ENCODE measurements around the gene ZNF202. TPM values are rescaled to one million over a fixed set of nuclear protein-coding genes. Genes with fewer than 3 reads are reported as not detected.
"Not testable (repeated sequence)": the region's sequence is repeated elsewhere in the genome, so short reads cannot be mapped to it uniquely, and the experiment has no call there.

The ZNF202 gene
- total RNA-seq, 1 experiment from 2014 or later: 7.4 TPM

DNA sequence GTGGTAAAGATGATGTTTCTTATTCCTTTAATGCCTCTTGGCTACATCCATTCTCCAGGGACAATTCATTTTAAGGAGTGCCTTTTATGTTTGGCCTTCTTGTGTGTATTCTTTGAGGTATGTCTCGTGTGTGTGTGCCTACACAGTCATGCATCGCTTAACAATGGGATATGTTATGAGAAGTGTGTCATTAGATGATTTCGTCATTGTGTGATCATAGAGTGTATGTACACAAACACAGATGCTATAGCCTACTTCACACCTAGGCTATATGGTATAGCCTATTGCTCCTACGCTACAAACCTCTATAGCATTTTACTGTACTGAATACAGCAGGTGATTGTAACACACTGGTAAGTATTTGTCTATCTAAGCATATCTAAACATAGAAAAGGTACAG, 23.0 kb downstream of the ZNF202 start:
- no peaks in the 10 kb centered on the region for H3K79me2 ChIP-seq (ENCODE audit: low read depth)
- no TSS peak for BruUV-seq (replicated peaks)
- no peak overlapping the region for H2AFZ ChIP-seq
- no peaks in the 10 kb centered on the region for H3K36me3 ChIP-seq (ENCODE audit: low read depth)
- no peaks in the 10 kb centered on the region for H3F3A ChIP-seq (ENCODE audit: insufficient read depth, low read depth)
- no peak overlapping the region for H3K4me2 ChIP-seq
- CTCF ChIA-PET: no interaction called here
- POLR2A ChIA-PET (ENCODE audit: unreplicated experiment): no interaction called here
- H3K4me3 ChIP-seq: no peak overlapping the region
- H3K9me3 ChIP-seq (ENCODE audit: insufficient read depth, low read depth): no peaks in the 10 kb centered on the region
- H4K20me1 ChIP-seq (ENCODE audit: insufficient read depth): no peaks in the 10 kb centered on the region
- no peak overlapping the region for H3K27ac ChIP-seq
- H3K9me2 ChIP-seq (ENCODE audit: insufficient read depth): no peaks in the 10 kb centered on the region; the same call in 1 of the 2 replicates
- peaks cover 35% of the 10 kb centered on the region for H3K27me3 ChIP-seq (ENCODE audit: insufficient read depth, low read depth)
- TF ChIP-seq, protein P1, sequence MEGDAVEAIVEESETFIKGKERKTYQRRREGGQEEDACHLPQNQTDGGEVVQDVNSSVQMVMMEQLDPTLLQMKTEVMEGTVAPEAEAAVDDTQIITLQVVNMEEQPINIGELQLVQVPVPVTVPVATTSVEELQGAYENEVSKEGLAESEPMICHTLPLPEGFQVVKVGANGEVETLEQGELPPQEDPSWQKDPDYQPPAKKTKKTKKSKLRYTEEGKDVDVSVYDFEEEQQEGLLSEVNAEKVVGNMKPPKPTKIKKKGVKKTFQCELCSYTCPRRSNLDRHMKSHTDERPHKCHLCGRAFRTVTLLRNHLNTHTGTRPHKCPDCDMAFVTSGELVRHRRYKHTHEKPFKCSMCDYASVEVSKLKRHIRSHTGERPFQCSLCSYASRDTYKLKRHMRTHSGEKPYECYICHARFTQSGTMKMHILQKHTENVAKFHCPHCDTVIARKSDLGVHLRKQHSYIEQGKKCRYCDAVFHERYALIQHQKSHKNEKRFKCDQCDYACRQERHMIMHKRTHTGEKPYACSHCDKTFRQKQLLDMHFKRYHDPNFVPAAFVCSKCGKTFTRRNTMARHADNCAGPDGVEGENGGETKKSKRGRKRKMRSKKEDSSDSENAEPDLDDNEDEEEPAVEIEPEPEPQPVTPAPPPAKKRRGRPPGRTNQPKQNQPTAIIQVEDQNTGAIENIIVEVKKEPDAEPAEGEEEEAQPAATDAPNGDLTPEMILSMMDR (conservative IDR thresholded peaks at IDR 0.05): no peak
- TF ChIP-seq EZH2 (IDR thresholded peaks at IDR 0.05; ENCODE audit: low read depth): no peak
- H3K4me1 ChIP-seq (replicated peaks; ENCODE audit: insufficient read depth): no peaks in the 10 kb centered on the region
- intact Hi-C loops (cut with micrococcal nuclease; ENCODE audit: unreplicated experiment): no loop called here
- no peak for DNase-seq

DNA sequence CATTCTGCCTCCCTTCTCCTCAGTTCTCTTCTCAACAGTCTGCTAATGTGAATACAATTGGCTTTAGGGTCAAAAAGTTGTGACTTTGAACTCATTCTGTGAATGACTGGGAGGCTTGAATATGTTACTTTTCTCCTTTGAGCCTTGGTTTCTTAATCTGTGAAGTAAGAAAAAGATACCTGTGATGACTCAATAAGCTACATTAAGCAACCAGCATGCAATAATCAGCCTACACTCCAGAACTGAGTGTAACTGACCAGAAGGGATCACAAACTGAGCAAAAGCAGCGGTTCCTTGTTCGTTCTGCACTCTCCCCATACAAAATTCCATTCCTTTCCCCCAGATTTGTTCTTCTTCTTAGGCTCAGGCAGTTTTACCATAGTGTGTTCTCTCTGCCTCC, 23.4 kb downstream of the ZNF202 start:
- H3K4me2 ChIP-seq: no peak overlapping the region
- CTCF ChIA-PET: no interaction called here
- no TSS peak for BruUV-seq (replicated peaks)
- intact Hi-C loops (cut with micrococcal nuclease; ENCODE audit: unreplicated experiment): no loop called here
- no peak overlapping the region for H2AFZ ChIP-seq
- POLR2A ChIA-PET (ENCODE audit: unreplicated experiment): no interaction called here
- no peak overlapping the region for H3K4me3 ChIP-seq
- no peak for DNase-seq
- peaks cover 35% of the 10 kb centered on the region for H3K27me3 ChIP-seq (ENCODE audit: insufficient read depth, low read depth)
- H3K27ac ChIP-seq: no peak overlapping the region
- H3F3A ChIP-seq (ENCODE audit: insufficient read depth, low read depth): no peaks in the 10 kb centered on the region
- no peaks in the 10 kb centered on the region for H3K9me3 ChIP-seq (ENCODE audit: insufficient read depth, low read depth)
- no peaks in the 10 kb centered on the region for H3K4me1 ChIP-seq (replicated peaks; ENCODE audit: insufficient read depth)
- H3K79me2 ChIP-seq (ENCODE audit: low read depth): no peaks in the 10 kb centered on the region
- no peaks in the 10 kb centered on the region; the same call in 1 of the 2 replicates for H3K9me2 ChIP-seq (ENCODE audit: insufficient read depth)
- no peaks in the 10 kb centered on the region for H3K36me3 ChIP-seq (ENCODE audit: low read depth)
- H4K20me1 ChIP-seq (ENCODE audit: insufficient read depth): no peaks in the 10 kb centered on the region
- TF ChIP-seq, protein P1 (conservative IDR thresholded peaks at IDR 0.05): no peak
- TF ChIP-seq EZH2 (IDR thresholded peaks at IDR 0.05; ENCODE audit: low read depth): no peak

DNA sequence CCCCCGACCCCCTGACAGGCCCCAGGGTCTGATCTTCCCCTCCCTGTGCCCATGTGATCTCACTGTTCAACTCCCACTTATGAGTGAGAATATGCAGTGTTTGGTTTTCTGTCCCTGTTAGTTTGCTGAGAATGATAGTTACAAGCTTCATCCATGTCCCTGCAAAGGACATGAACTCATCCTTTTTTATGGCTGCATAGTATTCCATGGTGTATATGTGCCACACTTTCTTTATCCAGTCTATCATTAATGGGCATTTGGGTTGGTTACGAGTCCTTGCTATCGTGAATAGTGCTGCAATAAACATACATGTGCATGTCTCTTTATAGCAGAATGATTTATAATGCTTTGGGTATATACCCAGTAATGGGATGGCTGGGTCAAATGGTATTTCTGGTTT, 28.8 kb downstream of the ZNF202 start:
- H3K27ac ChIP-seq; H3K9me2 ChIP-seq (ENCODE audit: insufficient read depth); H3K4me3 ChIP-seq; H3K9me3 ChIP-seq (ENCODE audit: insufficient read depth, low read depth); DNase-seq; H3F3A ChIP-seq (ENCODE audit: insufficient read depth, low read depth); H3K4me2 ChIP-seq; H2AFZ ChIP-seq; POLR2A ChIA-PET (ENCODE audit: unreplicated experiment); H3K4me1 ChIP-seq (replicated peaks; ENCODE audit: insufficient read depth); H3K79me2 ChIP-seq (ENCODE audit: low read depth); intact Hi-C loops (cut with micrococcal nuclease; ENCODE audit: unreplicated experiment); H3K36me3 ChIP-seq (ENCODE audit: low read depth); BruUV-seq (replicated peaks); H4K20me1 ChIP-seq (ENCODE audit: insufficient read depth); CTCF ChIA-PET: not testable (repeated sequence)
- H3K27me3 ChIP-seq (ENCODE audit: insufficient read depth, low read depth): peaks cover 40% of the 10 kb centered on the region

DNA sequence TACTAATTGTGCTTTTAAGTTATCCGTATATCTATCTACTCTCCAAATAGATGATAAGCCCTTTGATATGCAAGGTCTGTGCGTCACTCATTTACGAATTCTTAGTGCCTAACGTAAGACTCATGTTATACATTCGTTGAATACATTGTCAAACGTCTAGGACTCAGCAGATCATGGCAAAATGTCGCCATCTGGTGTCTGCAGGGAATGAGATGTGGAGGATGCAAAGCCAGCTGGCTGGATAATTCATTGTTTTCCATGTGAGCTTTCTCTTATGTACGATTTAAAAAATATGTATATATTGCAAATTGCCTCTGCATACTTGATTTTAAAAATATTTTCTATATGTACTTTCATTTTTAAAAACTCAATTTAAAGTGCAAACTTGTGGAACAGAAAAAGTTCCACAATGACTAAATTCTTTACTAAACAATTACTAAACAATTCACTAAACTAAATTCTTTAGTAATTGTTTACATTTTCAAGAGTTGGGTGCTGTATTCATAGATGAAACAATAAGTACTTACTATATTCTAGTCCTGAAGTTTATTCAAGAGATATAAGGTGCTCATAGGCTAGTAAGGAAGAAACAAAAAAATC, 33.8 kb downstream of the ZNF202 start:
- H2AFZ ChIP-seq: no peak overlapping the region

More for the DNA sequence above, 33.8 kb downstream of the ZNF202 start:
- no peaks in the 10 kb centered on the region for H4K20me1 ChIP-seq (ENCODE audit: insufficient read depth)
- no peak overlapping the region for H3K4me3 ChIP-seq
- H3F3A ChIP-seq (ENCODE audit: insufficient read depth, low read depth): no peaks in the 10 kb centered on the region
- no TSS peak for BruUV-seq (replicated peaks)
- peak in 1 of 2 experiments; percentile 54 for DNase-seq
- POLR2A ChIA-PET (ENCODE audit: unreplicated experiment): no interaction called here
- H3K27ac ChIP-seq: no peak overlapping the region
- no peaks in the 10 kb centered on the region for H3K9me2 ChIP-seq (ENCODE audit: insufficient read depth)
- H3K79me2 ChIP-seq (ENCODE audit: low read depth): no peaks in the 10 kb centered on the region
- H3K36me3 ChIP-seq (ENCODE audit: low read depth): no peaks in the 10 kb centered on the region
- CTCF ChIA-PET: interaction anchor here (0.6 to 1.5 kb wide), 3 partner anchors 122 to 134 kb away, joined by 3 to 22 read pairs (median 5); no protein-coding TSS in a partner anchor
- no peaks in the 10 kb centered on the region for H3K9me3 ChIP-seq (ENCODE audit: insufficient read depth, low read depth)
- intact Hi-C loops (cut with micrococcal nuclease; ENCODE audit: unreplicated experiment): loop anchor here (1.0 to 10.0 kb wide), 5 partner anchors 65 to 603 kb away; no protein-coding TSS in a partner anchor
- TF ChIP-seq EZH2 (IDR thresholded peaks at IDR 0.05; ENCODE audit: low read depth): no peak
- TF ChIP-seq, protein P1 (conservative IDR thresholded peaks at IDR 0.05): peak; percentile 79
- no peaks in the 10 kb centered on the region for H3K4me1 ChIP-seq (replicated peaks; ENCODE audit: insufficient read depth)
- H3K27me3 ChIP-seq (ENCODE audit: insufficient read depth, low read depth): peaks cover 18% of the 10 kb centered on the region; the same call in 1 of the 2 replicates
- H3K4me2 ChIP-seq: no peak overlapping the region
